HUDEP-2 (cell line): ENCODE data around the gene ADAMTS14.

Experiments used
- DNase-seq, 76 experiments: peaks; one replicate each; lab custom pipeline; 2025; ENCODE audit not compliant: unreplicated experiment in 76 of 76; lab: John Stamatoyannopoulos, UW

Gene ADAMTS14

DNA sequence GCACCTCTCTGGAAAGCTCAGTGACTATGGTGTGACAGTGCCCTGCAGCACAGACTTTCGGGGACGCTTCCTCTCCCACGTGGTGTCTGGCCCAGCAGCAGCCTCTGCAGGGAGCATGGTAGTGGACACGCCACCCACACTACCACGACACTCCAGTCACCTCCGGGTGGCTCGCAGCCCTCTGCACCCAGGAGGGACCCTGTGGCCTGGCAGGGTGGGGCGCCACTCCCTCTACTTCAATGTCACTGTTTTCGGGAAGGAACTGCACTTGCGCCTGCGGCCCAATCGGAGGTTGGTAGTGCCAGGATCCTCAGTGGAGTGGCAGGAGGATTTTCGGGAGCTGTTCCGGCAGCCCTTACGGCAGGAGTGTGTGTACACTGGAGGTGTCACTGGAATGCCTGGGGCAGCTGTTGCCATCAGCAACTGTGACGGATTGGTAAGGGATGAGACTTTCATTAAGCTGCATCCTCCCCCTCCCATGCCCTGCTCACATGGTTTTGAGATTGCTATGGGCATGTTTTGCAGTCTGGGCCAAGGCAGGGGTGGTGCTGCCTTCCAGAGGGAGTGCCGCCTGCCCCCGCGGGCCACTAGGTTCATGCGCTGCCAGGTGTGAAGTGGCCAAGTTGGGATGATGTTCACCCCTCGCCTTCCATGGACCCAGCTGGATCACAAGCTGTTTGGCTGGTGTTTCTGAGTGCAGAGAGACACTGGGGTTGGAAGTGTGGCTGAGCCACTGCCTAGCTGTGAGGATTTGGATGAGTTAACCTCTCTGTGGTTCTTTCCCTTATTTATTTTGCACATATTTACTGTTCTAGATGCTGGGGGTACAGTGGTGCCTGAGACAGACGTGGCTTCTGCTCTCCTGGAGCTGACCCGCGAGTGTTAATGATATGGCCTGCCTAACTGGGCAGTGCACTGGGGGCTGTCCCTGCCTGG is 2.5 kb downstream of the ADAMTS14 start:
- DNase-seq: no peak

DNA sequence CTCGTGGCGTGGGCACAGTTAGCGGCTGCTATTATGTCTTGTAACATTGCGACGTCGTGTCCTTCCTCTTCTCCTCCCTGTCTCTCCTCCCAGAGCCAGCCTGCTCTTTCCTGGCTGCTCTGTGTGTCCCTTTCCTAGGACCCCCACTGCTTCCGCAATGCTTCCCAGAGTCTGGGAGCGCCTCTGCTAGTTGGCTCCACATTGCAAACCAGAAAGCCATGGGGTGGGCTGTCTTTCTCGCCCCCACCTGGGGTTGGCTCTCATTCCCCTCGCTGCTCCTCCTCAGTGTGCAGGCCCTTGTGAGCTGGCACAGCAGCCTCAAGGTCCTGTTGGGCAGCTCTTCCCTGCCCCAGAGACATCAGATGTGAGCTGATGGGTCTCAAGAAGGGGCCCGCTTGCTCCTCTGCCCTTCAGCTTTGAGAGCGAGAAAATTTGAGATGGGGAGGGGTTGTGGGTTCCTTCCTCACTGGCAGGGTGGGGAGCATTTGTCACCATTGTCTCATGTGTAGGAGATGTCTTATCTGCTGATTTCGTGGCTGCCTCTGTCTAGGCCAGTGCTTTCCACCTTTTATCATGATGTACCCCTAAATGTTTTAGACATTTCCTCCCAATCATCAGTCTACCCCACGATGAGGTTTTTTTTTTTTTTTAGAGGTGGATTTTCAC is 3.3 kb downstream of the ADAMTS14 start:
- no peak for DNase-seq

DNA sequence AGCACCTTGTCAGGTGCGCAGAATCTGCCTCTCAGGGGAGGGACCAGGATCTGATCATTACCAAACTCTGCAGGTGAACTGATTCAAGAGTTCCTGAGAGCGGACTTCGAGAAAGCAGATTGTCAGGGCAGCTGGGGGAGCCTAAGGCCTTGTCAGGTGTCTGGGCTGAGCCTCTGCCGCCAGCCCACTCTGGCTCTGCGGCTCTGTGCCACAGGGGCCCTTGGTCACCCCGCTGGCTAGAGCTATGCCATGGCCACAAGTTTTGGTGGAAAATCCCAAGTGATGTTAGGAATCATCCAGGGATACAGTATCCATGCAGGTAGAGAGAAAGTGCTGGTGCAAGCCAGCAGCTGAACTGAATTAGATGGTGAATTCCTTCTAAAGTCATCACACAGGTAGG is 4.2 kb downstream of the ADAMTS14 start:
- DNase-seq: no peak

DNA sequence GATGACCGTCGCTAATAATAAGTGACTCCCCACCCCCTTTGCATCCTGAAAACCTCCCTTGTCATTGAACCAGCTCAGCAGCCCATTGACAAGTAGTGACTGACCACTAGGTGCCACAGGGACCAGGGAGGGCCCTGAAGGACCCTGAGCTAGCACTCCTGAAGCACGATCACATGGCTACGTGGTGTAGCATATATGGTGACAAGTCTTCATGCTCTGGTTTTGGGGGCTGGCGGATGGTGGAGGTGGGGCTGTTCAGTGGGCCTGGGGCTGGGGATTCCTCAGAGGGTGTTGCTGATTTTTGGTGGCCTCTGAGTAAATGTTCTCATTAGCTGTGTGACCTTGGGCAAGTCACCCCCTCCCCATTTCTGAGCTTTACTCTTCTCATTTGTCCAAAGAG is 4.7 kb downstream of the ADAMTS14 start:
- no peak for DNase-seq

DNA sequence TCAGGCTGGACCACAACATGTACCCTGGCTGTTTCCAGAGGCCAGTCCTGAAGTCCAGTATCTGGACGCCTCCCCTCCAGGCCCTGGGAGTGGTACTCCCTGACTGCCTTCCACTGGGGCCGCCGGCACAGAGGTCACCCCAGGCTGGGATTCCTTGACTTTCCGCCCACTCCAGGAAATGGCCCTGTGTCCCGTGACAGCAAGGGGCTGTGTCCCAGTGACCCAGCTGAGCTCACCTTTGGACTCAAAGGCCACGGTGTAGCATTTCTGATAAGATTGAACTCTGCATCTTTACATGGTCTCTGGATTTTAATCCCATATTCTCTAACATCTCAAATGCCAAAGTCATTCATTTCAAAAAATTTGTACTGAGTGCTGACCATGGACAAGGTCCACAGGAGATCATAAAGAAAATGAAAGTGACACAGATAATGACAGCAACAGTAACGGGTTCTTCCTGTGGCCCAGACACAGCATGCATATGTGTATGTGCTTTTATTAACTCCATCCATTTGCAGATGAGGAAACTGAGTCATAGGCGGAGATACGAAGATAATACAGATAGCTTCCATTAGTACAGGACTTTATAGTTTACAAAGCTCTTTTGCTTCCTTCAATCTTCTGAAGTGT is 5.4 kb downstream of the ADAMTS14 start:
- DNase-seq: no peak

DNA sequence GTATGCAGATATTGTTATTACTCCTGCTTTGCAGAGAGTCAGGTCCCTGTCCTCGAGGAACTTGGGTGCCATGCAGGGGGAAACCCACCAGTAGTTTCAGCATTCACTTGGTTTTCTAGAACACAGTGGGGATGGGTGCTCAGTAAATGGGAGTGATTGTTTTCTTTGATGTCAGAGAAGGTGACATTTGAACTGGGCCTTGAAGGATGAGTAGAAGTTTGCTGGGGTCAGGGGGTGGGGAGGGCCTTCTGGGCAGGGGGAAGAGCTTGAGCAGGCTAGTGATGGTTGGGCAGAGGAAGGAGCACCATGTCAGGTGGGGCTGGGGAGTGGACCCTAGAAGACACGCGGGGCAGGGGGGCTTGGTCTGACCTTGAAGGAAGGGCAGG is 5.9 kb downstream of the ADAMTS14 start:
- DNase-seq: no peak

DNA sequence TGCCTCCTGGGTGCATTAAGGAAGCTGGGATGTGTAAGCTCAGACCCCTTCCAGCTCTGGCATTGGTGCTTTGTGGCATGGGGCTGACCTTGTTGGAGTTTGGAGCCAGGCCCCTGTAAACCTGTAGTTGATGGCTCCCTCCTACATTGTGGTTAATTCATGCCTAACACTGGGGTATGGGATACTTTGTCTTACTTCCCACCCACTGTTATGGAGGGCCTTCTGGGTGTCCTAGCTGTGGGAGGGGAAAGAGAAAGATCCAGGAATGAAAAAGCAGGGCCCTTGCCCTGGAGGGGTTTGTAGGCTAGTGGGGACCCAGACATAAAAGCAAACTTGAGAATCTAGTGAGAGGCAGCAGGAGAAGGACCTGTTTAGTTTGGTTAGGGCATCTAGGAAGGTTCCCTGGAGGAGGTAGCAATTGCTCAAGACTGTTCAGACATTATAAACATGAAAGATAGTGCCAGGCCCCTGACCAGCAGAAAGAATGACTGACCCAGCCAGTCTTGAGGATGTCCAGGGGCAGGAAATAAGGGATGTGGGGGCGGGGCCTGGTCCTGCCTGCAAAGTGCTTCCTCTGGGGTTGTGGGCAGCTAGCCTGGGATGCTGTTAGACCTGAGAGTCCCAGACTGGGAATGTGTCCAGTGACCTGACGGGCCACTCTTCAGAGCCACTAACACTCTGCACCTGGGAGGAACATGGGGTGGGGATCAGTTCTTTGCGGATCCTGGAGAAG is 6.6 kb downstream of the ADAMTS14 start:
- no peak for DNase-seq

DNA sequence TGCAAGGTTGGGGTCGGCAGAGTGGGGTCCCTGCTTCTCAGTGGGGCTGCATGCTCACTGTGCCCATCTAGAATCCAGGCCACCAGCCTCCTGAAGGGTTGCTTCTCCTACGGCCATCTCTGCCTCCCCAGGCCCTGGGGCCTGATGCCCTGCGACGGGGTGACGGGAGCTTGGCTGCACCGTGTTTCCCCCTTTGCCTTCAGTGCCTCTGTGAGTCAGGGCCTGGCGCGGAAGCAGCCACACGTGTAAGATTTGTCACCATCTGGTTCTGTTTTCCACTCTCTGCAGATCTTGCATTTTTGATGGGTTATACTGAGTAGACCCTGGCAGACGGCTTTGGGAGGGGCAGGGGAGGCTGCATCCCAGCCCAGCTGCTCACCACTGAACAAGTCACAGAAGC is 7.2 kb downstream of the ADAMTS14 start:
- DNase-seq: no peak

DNA sequence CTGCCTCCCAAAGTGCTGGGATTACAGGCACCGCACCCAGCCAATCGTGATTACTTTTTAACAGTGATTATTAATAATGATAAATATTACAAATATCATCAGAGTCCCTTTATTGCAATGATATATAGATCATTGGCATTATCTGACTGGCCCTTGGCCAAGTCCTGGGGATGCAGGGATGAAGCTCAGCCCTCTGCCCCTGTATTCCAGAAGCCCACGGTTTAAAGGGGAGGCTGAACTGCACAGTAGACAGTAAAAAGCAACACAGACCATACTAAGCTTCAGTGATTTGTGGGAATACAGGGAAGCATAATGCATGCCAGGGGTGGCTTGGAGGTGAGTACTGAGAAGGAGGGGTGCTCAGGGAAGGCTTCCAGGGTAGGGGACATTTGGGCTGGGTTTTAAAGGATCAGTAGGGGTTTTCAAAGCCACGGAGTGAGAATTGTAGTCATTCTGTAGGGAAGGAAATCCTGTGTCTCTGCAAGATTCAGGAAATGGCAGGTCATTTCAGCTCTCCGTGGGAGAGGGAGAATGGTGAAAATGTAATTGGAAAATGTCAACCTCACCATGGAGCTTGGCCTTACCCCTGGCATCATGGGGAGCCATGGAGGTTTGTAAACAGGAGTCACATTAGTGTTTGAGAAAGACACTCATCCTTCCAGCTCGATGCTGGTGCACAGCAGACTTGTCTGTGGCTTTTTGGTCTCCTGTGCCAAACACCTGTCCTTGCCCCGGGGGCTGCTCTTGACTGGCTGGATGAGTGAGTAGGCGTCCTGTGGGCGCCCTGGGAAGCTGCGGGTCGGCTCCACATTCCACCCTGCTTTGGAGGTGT is 8.8 kb downstream of the ADAMTS14 start:
- no peak for DNase-seq

DNA sequence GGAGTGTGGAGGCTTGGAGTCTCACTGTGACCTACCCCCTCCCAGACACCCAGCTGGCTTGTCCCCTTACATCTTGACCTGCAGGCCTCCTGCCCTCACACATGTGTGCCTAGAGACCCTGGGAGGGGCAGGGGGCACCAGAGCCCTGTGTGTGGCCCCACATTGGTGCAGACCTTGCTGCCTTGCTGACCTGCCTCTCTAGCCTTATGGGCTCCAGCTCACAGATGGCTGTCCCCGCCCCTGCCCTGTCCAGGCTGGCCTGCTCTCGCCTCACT is 9.4 kb downstream of the ADAMTS14 start:
- DNase-seq: no peak

DNA sequence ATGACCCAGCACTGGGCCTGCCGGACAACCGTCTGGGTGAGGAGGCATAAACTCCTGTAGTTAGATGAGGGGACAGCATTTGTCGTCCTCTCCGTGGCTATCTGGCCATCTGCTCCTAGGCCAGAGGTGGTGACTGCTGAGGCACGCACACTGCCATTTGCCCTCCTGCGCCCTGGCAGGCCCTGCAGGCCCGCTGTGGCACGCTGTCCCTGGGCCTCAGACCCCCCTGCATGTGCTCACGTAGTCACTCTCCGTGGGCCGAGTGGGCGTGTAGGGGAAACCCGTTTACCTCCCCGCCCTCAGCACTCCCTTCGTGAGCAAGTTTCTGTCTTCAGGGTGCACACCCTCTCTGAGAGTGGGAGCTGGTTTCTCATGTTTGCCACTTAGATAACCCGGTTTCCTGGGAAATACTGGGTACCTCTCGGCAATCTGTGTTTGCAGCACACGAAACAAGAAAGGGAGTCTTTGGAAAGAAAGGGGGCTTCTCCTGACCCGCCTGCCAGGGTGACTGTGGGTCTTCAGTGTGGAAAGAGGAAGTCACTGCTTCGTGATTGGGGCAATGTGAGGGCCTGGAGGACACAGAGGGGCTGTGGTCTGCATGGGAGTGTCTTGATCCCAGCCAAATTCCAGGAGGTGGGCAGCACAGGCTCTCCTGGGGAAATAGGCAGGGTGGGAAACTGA is 10.8 kb downstream of the ADAMTS14 start:
- DNase-seq: peak in 1 of 76 experiments; percentile 12

DNA sequence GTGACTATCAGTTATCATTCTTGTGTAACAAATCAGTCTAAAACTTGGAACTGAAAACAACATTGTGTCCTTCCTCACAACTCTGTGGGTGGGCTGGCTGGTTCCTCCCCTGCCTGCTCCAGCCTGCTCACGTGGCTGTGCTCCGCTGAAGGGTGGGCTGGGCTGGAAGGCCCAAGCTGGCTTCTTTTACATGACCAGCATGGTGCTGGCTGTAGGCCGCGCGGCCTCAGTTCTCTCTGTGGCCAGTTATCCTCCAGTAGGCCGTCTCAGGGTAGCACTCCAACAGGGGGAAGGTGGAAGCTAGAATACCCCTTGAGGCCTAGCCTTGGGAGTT is 11.3 kb downstream of the ADAMTS14 start:
- DNase-seq: no peak

DNA sequence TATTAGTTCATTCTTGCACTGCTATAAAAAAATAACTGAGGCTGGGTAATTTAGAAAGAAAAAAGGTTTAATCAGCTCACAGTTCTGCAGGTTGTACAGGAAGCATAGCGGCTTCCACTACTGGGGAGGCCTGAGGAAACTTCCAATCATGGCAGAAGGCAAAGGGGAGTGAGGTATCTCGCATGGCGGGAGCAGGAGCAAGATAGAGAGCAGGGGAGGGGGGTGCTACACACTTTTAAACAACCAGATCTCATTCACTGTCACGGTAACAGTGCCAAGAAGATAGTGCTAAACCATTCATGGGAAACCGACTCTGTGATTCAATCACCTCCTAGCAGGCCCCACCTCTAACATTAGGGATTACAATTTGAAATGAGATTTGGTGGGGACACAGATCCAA is 11.6 kb downstream of the ADAMTS14 start:
- DNase-seq: no peak

DNA sequence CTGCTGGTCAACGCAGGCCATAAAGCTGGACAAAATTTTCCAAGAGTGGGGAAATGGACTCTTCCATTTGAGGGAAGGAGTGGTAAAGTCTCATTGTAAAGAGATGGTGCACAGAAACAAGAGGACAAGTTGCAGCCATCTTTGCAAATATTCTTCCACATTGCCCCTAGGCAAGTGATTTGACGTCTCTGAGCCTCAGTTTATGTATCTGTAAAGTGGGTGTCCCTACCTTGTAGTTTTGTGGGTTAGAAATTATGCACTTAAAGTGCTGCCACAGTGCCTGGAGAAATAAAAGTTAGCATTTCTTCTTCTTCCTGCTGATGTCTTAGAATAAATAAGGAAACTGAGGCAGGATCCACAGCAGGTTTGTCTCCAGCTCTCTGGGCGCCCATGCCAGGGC is 12.1 kb downstream of the ADAMTS14 start:
- no peak for DNase-seq

DNA sequence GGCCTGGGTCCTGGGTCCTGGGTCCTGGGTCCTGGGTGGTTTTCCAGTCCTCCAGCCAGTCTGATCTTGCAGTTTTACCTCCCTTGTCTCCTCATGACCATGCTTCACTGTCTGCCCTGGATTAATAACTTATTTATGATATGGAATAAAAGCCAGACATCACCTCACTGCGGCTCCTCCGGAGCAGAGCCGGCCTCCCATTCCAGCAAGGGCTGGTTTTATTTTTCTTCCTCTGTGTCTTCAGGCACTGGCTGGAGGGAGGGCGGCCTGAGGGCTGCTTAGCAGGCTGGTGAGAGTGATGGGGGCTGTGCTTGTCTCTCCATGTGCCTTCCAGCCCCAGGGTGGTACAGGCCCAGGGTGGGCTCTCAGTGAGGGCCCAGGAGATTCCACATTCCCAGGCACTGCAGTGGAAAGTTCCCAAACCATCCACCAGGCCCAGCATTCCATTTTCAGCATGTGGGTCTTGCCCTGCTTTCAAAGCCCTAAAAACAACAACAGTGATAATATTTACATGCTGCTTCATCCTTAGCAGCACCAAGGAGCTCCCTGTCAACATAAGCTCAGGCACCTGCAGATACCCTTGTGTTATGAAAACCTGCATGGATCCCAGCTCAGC is 12.6 kb downstream of the ADAMTS14 start:
- no peak for DNase-seq

DNA sequence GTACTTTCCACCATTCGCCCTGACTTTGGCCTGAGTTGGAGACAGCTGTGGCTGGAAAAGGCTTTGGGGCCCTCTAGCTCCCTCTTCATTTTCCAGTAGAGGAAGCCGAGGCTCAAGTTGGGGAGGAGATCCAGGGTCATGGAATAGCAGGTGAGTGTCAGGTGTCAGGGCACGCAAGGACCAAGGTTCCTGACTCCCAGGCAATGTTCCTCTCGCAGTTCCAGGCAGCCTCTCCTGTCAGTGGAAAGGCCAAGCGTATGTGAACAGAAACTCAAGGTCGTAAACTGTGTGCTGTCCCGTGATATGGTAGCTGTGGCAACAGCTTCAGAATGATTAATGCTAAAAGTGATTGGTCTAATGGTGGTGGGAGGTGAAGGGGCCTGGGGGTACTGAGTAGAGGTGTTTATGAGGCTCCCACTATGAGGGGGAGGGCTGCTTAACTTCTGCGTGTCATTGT is 13.2 kb downstream of the ADAMTS14 start:
- no peak for DNase-seq

DNA sequence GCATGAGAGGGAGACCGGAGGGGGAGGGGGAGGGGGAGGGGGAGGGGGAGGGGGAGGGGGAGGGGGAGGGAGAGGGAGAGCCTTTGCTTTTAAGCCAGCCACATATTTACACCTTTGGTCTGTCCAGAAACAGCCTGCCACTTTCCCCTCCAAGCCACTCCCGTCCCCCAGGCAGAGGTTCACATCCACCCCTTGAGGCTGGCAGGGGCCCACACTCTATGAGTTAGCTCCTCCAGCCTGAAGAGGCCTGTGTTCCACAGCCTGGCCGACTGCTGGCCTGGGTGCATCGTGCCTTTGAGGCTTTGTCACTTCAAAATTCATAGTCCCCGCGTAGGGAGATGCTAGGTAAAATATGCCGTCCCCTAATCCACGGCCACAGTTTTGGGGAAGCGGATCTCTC is 16.5 kb downstream of the ADAMTS14 start:
- DNase-seq: no peak

DNA sequence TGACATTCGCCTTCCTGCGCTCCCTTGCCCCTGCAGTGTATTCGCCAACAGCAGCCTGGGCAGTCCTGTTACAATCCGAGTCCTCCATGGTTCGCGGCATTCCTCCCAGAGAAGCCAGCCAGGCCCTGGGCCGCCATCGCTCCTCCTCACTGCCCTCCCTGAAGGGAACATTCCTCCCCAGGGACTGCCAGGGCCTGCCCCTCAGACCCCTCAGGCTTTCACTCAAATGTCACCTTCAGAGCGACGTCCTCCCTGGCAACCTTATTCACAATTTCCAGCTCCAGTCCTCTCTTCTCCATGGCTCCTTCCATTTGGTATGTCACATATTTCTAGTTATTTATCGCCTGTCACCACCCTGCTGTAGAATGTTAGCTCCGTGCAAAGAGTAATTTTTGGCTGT is 17.4 kb downstream of the ADAMTS14 start:
- DNase-seq: no peak

DNA sequence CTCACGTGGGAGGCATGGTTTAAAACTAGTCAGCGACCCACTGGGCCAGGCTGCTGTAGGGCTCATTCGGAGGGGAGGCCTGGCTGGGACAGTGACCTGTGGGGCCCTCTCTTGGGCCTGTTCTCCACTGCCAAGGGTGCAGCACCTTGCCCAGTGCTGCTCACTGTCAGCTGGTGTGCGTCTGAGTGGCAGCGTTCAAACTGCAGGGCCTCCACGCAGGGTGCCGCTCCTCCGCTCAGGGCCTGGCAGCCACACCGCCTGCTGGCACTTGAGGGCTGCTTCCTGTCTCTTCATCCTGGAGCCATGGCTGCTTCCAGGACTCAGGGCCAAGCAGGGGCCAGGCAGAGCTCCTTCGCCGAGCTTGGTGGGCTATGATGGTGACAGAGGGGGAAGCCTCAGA is 18.3 kb downstream of the ADAMTS14 start:
- DNase-seq: no peak

DNA sequence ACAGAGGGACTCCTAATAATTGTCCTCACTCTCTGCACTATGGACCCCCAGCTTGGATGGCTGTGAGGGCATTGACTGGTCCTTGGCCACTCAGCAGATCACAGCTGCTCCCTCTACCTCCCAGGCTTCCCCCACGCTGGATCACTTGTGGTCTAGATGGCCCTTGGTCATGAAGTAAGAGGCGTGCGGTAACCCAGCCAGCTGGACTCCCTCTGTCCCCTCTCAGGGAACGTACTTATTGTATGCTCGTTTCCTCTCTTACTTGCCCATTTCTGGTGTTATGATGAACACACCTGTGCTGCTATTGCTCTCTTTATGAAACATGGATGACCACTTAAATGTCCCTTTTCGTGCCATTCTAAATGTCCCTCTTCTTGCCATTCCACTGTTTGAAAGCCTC is 19.3 kb downstream of the ADAMTS14 start:
- no peak for DNase-seq
